RWPE1 (cell line): ENCODE data around the gene NPM1.

ENCODE experiments used
- CTCF ChIA-PET: fragments of 350-600 bp; sonication (Branson Sonifier 250); formaldehyde crosslinking; extraction: SDS; loops from one replicate; lab custom pipeline; 2021; lab: Yijun Ruan, JAX
- POLR2A ChIA-PET: fragments of 400-600 bp; formaldehyde crosslinking; extraction: SDS; loops from one replicate; lab custom pipeline; 2020; ENCODE audit warnings: antibody characterized with exemption; ENCODE audit not compliant: low non-redundant PET; lab: Yijun Ruan, JAX
- DNase-seq: peaks from one replicate; pipeline ENCODE4 v3.0.0; 2012; ENCODE audit warnings: low spot score
- H3K27ac ChIP-seq: fragments of 450-650 bp; 2 replicates; pipeline ENCODE4 v1.5.1; 2017
- CTCF ChIP-seq: fragments of 450-650 bp; conservative IDR thresholded peaks from 2 replicates; pipeline ENCODE4 v1.5.1; 2017; ENCODE audit warnings: low read depth, mild to moderate bottlenecking

NPM1 gene, protein sequence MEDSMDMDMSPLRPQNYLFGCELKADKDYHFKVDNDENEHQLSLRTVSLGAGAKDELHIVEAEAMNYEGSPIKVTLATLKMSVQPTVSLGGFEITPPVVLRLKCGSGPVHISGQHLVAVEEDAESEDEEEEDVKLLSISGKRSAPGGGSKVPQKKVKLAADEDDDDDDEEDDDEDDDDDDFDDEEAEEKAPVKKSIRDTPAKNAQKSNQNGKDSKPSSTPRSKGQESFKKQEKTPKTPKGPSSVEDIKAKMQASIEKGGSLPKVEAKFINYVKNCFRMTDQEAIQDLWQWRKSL

DNA sequence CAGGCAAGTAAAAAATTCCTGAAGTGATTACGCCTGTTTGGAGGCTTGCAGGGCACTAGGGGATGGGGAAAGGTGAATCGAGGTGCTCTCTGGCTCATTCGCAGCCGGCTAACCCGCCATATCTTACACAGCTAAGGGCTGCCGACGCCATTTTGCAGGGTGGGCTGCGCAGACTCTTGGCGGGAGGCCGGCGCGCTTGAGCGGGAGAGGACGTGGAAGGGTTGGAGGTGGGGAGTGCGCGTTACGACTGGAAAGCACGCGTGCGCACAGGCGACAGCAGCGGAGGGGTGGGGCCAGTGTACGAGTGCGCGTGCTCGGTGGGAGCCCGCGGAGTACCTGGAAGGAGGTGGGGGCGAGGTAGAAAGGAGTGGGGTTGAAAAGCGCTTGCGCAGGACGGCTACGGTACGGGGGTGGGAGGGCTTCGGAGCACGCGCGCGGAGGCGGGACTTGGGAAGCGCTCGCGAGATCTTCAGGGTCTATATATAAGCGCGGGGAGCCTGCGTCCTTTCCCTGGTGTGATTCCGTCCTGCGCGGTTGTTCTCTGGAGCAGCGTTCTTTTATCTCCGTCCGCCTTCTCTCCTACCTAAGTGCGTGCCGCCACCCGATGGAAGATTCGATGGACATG lies at the start of gene NPM1:
TSS of gene NPM1 (plus strand) at position 505 of the 625 bp plus-strand sequence. CDS start at position 605, 100 bp downstream.
- DNase-seq: peak; percentile 100
- peak within 1 kb of the TSS; percentile 92 for H3K27ac ChIP-seq
- POLR2A ChIA-PET: interaction anchor here (0.7 kb wide), 3 partner anchors 37 to 661 kb away, joined by 3 read pairs; no protein-coding TSS in a partner anchor
- CTCF ChIA-PET: interaction anchor here (0.5 to 0.9 kb wide), 4 partner anchors 26 to 578 kb away, joined by 3 to 5 read pairs (median 4); no protein-coding TSS in a partner anchor
- TF ChIP-seq CTCF: no peak

- POLR2A ChIA-PET: no interaction called here
- CTCF ChIA-PET: interaction anchor here (0.6 to 3.5 kb wide), 7 partner anchors 48 to 905 kb away, joined by 3 to 12 read pairs (median 4); no protein-coding TSS in a partner anchor
- no peak overlapping the region for H3K27ac ChIP-seq
- no peak for TF ChIP-seq CTCF
- no peak for DNase-seq
Observed at GRCh38 chr5:171340042-171340441, 47.6 kb upstream of the NPM1 start.

- no peak for TF ChIP-seq CTCF
- H3K27ac ChIP-seq: no peak overlapping the region
- CTCF ChIA-PET: interaction anchor here (1.0 to 3.5 kb wide), 2 partner anchors 133 to 531 kb away, joined by 7 to 12 read pairs; no protein-coding TSS in a partner anchor
- no peak for DNase-seq
- POLR2A ChIA-PET: no interaction called here
Observed at GRCh38 chr5:171340491-171340890, 47.2 kb upstream of the NPM1 start.

DNA sequence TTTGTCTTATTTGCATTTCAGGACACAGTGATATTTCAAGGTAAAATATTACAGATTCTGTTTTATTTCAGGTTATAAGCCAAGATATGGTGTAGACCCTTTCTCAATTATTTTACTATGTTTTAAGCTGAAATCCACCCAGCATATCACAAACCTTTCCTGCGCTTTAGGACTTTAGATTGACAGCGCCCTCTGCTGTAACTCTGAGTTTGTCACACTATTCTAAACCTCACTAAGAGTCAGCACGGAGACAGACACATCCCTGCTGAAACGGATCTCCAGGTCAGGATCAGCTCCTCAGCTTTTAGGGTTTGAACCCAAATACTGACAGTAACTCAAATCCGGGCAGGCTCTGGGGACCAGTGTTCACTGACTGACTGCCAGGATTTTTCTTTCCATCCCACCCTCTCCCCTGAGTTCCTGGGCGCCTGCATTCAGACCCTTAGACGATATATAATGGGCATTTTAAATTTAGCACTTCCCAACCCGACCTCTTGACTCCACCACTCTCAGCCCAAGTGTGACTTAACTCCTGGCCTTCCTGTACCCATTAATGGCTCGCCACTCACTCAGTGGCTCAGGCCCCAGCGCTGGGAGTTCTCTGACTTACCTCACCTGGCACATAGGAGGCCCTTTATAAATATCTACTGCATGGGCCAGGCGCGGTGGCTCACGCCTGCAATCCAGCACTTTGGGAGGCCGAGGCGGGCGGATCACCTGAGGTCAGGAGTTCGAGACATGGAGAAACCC lies 45.1 kb upstream of the NPM1 start:
- POLR2A ChIA-PET: no interaction called here
- CTCF ChIA-PET: interaction anchor here (0.5 to 3.5 kb wide), 16 partner anchors 9 to 1224 kb away, joined by 3 to 12 read pairs (median 4); no protein-coding TSS in a partner anchor
- peak; percentile 46 for DNase-seq
- TF ChIP-seq CTCF: peak; percentile 68
- no peak overlapping the region for H3K27ac ChIP-seq

DNA sequence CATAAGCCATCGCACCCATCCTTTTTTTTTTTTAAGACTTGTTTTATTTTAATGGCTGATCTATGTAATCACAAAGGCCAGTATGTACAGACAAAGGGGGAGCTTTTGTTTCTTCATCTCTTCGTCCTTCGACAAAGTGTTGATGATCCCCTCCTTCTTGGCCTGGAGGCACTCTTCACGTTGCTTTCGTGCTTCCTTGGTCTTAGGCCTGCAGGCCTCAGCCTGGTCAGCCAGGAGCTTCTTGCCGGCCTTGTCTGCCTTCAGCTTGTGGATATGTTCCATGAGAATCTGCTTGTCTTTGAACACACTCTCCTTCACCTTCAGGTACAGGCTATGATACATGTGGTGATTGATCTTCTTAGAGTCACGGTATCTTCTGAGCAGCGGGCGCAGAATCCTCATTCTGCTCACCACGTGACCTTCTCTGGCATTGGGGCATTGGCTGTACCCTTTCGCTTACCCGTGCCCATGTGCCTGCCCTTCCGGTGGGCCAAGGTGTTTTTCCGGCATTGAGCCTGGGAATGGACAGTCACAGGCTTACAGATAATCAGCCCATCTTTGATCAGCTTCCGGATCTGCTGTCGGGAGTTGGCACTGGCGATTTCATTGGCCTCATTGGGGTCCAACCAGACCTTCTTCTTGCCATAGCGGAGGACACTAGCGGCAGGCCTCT lies 42.6 kb upstream of the NPM1 start:
- DNase-seq: no peak
- no peak overlapping the region for H3K27ac ChIP-seq
- ChIA-PET CTCF (interaction anchor here (0.6 to 1.2 kb wide), 6 partner anchors 73 to 730 kb away, joined by 3 to 4 read pairs (median 3); no protein-coding TSS in a partner anchor), POLR2A (no interaction called here)
- no peak for TF ChIP-seq CTCF
